GM12891 (cell line): ENCODE results near the gene HYCC2.

ENCODE experiments used
- DNase-seq: peaks from one replicate; pipeline ENCODE4 v3.0.0; 2011; ENCODE audit warnings: low spot score; ENCODE audit not compliant: insufficient read length
- FAIRE-seq: peaks from 2 replicates; lab custom pipeline; 2011; peaks lifted over from hg19 to GRCh38; lab: Jason Lieb, UNC
- PAX5 ChIP-seq: IDR thresholded peaks from 2 replicates; pipeline ENCODE4 v1.6.1; 2011; ENCODE audit warnings: low read length, moderate library complexity, mild to moderate bottlenecking; ENCODE audit not compliant: insufficient read depth, severe bottlenecking
- POLR2A ChIP-seq: IDR thresholded peaks from 2 replicates; pipeline ENCODE4 v1.6.1; 2011; ENCODE audit warnings: low read depth, low read length, control low read depth
- POLR2AphosphoS5 ChIP-seq: IDR thresholded peaks from 2 replicates; pipeline ENCODE4 v1.6.1; 2011; ENCODE audit warnings: low read depth, low read length, control low read depth
- POU2F2 ChIP-seq: IDR thresholded peaks from 2 replicates; pipeline ENCODE4 v1.6.1; 2011; ENCODE audit warnings: low read depth, mild to moderate bottlenecking, control low read depth, low read length, moderate library complexity
- SPI1 ChIP-seq: IDR thresholded peaks from 2 replicates; pipeline ENCODE4 v1.6.1; 2011; ENCODE audit warnings: low read depth, low read length, control low read depth
- TAF1 ChIP-seq: IDR thresholded peaks from 2 replicates; pipeline ENCODE4 v1.6.1; 2011; ENCODE audit warnings: low read depth, low read length, control low read depth

HYCC2 gene

GRCh38 chr2:201111096-201111495 lies 39.6 kb upstream of the HYCC2 start:
- DNase-seq = no peak
- FAIRE-seq = no peak
- no peak for TF ChIP-seq TAF1
- no peak for TF ChIP-seq PAX5
- no peak for TF ChIP-seq POU2F2
- TF ChIP-seq SPI1 = no peak

GRCh38 chr2:201110615-201111014 lies 39.1 kb upstream of the HYCC2 start:
- FAIRE-seq = no peak
- TF ChIP-seq PAX5 (no peak), TAF1 (no peak)

GRCh38 chr2:201109186-201109585 lies 37.7 kb upstream of the HYCC2 start:
- DNase-seq (no peak), FAIRE-seq (no peak)
- TF ChIP-seq SPI1 (no peak), PAX5 (no peak), POLR2AphosphoS5 (no peak), POLR2A (no peak), POU2F2 (no peak), TAF1 (no peak)

More at GRCh38 chr2:201110615-201111014, 39.1 kb upstream of the HYCC2 start:
- no peak for DNase-seq

GRCh38 chr2:201108341-201108740 lies 36.9 kb upstream of the HYCC2 start:
- TF ChIP-seq POLR2AphosphoS5 = no peak
- DNase-seq (no peak), FAIRE-seq (no peak)

DNA sequence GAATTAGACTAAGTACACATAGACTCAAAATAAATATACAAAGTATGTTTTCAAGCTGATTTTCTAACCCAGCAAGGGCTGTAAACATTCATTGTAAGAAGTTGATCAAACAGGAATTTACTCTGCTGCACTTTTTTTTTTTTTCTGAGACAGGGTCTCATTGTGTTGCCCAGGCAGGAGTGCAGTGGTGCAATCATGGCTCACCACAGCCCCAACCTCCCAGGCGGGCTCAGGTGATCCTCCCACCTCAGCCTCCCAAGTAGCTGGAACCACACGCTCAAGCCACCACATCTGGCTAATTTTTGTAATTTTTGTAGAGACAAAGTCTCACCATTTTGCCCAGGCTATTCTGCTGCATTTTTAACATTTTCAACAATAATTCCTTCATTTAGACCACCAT lies 36.2 kb upstream of the HYCC2 start:
- no peak for DNase-seq
- no peak for FAIRE-seq
- no peak for TF ChIP-seq POU2F2
- TF ChIP-seq PAX5 = no peak
- no peak for TF ChIP-seq POLR2AphosphoS5
- TF ChIP-seq SPI1 = no peak

GRCh38 chr2:201105759-201106158 lies 34.3 kb upstream of the HYCC2 start:
- TF ChIP-seq POU2F2 (no peak), TAF1 (no peak), POLR2A (no peak), POLR2AphosphoS5 (no peak), PAX5 (no peak), SPI1 (no peak)
- FAIRE-seq (no peak), DNase-seq (no peak)

- FAIRE-seq (no peak), DNase-seq (no peak)
- TF ChIP-seq POLR2A (no peak), TAF1 (no peak), POLR2AphosphoS5 (no peak), POU2F2 (no peak), PAX5 (no peak), SPI1 (no peak)
These were observed 29.0 kb upstream of the HYCC2 start for GRCh38 chr2:201100497-201100896.

- TF ChIP-seq PAX5 (no peak), POLR2AphosphoS5 (no peak), POU2F2 (no peak), POLR2A (no peak), SPI1 (no peak)
- FAIRE-seq = no peak
These were observed 22.1 kb upstream of the HYCC2 start for GRCh38 chr2:201093573-201093972.

GRCh38 chr2:201090574-201090973 lies 19.1 kb upstream of the HYCC2 start:
- FAIRE-seq = no peak
- no peak for TF ChIP-seq POU2F2
- no peak for TF ChIP-seq POLR2A
- no peak for DNase-seq

More at GRCh38 chr2:201093573-201093972, 22.1 kb upstream of the HYCC2 start:
- no peak for DNase-seq

GRCh38 chr2:201084863-201085262 lies 13.4 kb upstream of the HYCC2 start:
- DNase-seq (no peak), FAIRE-seq (no peak)
- TF ChIP-seq POU2F2 (no peak), POLR2A (no peak), POLR2AphosphoS5 (no peak), PAX5 (no peak), SPI1 (no peak), TAF1 (no peak)

DNA sequence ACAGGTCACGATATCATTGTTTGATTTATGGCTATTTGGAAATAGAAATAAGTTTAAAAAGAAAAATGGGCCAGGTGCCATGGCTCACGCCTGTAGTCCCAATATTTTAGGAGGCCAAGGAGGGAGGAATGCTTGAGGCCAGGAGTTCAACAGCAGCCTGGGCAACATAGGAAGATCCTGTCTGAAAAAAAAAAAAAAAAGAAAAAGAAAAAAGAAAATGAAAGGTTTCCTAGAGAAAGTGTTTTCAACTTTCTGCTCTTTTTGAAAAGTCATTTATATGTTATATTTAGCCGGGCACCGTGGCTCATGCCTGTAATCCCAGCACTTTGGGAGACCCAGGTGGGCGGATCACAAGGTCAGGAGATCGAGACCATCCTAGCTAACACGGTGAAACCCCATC lies 3.5 kb upstream of the HYCC2 start:
- no peak for FAIRE-seq
- DNase-seq = no peak
- TF ChIP-seq POLR2AphosphoS5 (no peak), TAF1 (no peak), PAX5 (no peak), POU2F2 (no peak), POLR2A (no peak), SPI1 (no peak)

DNA sequence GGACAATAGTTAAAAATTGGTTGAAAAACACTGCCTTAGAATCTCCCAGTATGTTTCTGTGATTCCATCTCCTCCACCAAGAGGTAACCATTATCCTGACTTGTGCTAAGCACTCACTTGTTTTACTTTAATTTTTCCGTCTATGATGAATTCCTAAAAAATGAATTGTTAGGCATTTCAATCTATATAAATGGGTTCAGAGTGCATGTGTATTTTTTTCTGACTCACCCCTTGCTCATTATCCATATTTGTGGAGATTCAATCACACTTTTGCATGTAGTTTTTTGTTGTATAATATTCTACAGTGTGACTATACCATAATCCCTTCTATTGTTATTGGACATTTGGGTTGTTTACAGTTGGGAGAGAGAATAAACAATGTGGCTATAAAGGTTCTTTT lies 1.6 kb upstream of the HYCC2 start:
- no peak for TF ChIP-seq SPI1
- TF ChIP-seq POLR2A = no peak
- no peak for TF ChIP-seq TAF1
- no peak for TF ChIP-seq POU2F2
- no peak for TF ChIP-seq PAX5
- no peak for TF ChIP-seq POLR2AphosphoS5
- DNase-seq = no peak
- no peak for FAIRE-seq

DNA sequence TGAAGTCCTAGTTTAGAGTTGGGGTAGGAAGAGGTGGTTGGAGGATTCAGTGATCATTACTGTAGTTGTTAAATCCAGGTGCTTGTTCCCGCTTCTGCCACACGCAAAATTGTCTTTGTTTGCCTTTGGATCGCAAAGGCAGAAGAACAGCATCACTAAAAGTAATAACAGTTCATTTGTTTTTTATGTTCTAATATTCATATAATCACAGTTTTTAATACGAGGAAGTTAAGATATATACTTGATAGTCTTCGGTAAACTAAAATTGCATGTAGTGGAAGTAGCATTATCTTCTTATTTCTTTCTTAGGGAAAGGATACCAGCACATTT lies 695 bp upstream of the HYCC2 start:
- FAIRE-seq = no peak
- no peak for TF ChIP-seq POLR2A
- no peak for TF ChIP-seq PAX5
- no peak for TF ChIP-seq SPI1
- no peak for TF ChIP-seq TAF1
- no peak for TF ChIP-seq POLR2AphosphoS5
- TF ChIP-seq POU2F2 = no peak
- DNase-seq = no peak
